HUES6 (cell line): ENCODE data around the gene EHMT1.

Source experiments
- H3K27ac ChIP-seq: 2 replicates; pipeline ENCODE4 v1.7.0; 2013; ENCODE audit warnings: low read depth, mild to moderate bottlenecking, low read length, inconsistent platforms
- H3K27me3 ChIP-seq: 2 replicates; pipeline ENCODE4 v1.6.1; 2013; ENCODE audit warnings: low read length; ENCODE audit not compliant: control insufficient read depth, insufficient read depth
- H3K36me3 ChIP-seq: 2 replicates; pipeline ENCODE4 v1.6.1; 2013; ENCODE audit warnings: low read length; ENCODE audit not compliant: control insufficient read depth, insufficient read depth
- H3K4me1 ChIP-seq: 2 replicates; pipeline ENCODE4 v1.6.1; 2013; ENCODE audit warnings: low read length; ENCODE audit not compliant: control insufficient read depth, insufficient read depth
- H3K4me3 ChIP-seq: 2 replicates; pipeline ENCODE4 v1.5.1; 2013; ENCODE audit warnings: low read depth, low read length
- H3K9ac ChIP-seq: one replicate; pipeline ENCODE4 v1.6.1; 2013; ENCODE audit warnings: mild to moderate bottlenecking, low read length
- H3K9me3 ChIP-seq: 2 replicates; pipeline ENCODE4 v1.6.1; 2013; ENCODE audit warnings: low read depth, low read length; ENCODE audit not compliant: control insufficient read depth, insufficient read depth

EHMT1 gene

DNA sequence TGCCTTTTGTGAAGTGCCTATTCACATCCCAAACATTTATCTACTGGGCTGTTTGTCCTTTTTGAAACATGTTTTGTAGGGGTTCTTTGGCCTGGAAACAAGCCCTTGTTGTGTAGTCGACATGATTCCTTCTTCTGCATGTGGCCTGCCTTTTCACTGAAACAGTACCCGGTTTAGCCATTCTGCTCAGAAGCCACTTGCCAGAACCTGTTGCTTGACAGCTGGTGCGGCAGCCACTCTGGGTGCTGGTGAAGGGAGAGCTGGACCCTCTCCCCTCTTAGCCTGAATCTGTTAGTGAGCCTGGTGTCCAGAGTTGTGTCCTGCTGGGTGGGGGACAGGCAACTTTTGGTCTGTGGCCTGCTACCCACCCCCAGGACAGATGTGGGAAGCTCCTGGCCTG lies 129.9 kb downstream of the EHMT1 start:
- Histone ChIP-seq H3K36me3 (peaks cover 69% of the 10 kb centered on the region), H3K9ac (no peak overlapping the region), H3K4me3 (no peak overlapping the region), H3K27me3 (no peaks in the 10 kb centered on the region), H3K9me3 (no peaks in the 10 kb centered on the region), H3K4me1 (peaks cover 9% of the 10 kb centered on the region), H3K27ac (no peak overlapping the region)

DNA sequence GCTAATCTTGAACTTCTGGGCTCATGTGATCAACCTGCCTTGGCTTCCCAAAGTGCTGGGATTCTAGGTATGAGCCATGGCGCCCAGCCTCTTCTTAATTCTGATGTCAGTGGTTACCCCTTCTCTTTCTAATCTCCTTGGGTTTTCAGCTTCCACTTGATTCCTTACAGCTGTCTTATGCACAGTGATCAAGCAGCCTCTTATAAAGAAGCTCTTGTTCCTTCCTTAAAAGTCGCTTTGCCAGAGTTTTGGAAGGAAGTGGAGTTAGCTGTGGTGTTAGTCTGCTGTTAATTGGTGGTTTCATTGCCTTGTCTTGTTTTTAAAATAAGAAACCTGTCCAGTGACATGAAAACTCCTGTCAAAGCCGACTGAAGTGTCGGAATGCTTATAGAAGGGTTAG lies 130.7 kb downstream of the EHMT1 start:
- Histone ChIP-seq H3K9ac (no peak overlapping the region), H3K27me3 (no peaks in the 10 kb centered on the region), H3K36me3 (peaks cover 69% of the 10 kb centered on the region), H3K4me1 (peaks cover 9% of the 10 kb centered on the region), H3K4me3 (no peak overlapping the region), H3K9me3 (no peaks in the 10 kb centered on the region), H3K27ac (no peak overlapping the region)

DNA sequence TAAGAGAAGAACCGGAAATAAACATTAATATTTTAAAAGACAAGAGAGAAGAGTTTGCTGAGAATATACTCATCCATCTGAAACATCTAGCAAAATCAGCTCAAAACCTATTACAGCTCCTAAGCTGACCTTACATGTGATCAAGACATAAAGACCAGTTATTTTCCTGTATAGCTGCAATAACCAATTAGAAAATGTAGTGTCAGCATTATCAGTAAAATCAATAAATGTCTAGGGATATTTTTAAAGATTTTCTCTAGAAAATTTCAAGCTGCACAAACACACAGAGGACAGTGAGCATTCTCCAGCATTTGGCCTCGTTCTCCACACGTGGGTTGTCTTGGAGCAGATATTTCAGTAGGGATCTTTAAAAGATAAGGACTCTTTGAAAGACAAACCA lies 131.2 kb downstream of the EHMT1 start:
- peaks cover 69% of the 10 kb centered on the region for H3K36me3 ChIP-seq
- peaks cover 9% of the 10 kb centered on the region for H3K4me1 ChIP-seq
- no peak overlapping the region for H3K27ac ChIP-seq
- H3K9me3 ChIP-seq, result no peaks in the 10 kb centered on the region
- H3K4me3 ChIP-seq, result no peak overlapping the region
- H3K27me3 ChIP-seq, result no peaks in the 10 kb centered on the region
- H3K9ac ChIP-seq, result no peak overlapping the region

DNA sequence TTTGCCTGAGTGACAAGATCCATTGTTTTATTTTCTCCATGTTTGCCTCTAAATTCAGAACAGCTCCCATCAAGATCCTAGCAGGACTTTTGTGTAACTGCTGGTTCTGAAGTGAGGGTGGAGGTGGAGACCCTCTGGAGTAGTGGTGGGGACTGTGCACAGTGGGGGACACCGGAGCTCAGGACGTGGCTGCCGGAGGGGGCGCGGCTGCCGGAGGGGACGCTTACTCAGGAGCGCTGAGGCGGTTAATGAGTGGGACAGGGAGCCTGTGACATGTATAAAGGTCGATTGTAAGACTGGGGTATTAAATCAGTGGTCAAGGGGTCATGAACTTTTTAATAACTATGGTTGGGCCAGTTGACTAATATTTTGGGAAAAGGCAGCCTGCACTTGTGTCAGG lies 131.8 kb downstream of the EHMT1 start:
- no peak overlapping the region for H3K4me3 ChIP-seq
- H3K4me1 ChIP-seq, result peaks cover 7% of the 10 kb centered on the region
- no peak overlapping the region for H3K27ac ChIP-seq
- H3K9ac ChIP-seq, result no peak overlapping the region
- H3K9me3 ChIP-seq, result 0 out of 2 replicates have a peak, but pooled peaks cover 4% of the 10 kb centered on the region
- no peaks in the 10 kb centered on the region for H3K27me3 ChIP-seq
- peaks cover 71% of the 10 kb centered on the region for H3K36me3 ChIP-seq

DNA sequence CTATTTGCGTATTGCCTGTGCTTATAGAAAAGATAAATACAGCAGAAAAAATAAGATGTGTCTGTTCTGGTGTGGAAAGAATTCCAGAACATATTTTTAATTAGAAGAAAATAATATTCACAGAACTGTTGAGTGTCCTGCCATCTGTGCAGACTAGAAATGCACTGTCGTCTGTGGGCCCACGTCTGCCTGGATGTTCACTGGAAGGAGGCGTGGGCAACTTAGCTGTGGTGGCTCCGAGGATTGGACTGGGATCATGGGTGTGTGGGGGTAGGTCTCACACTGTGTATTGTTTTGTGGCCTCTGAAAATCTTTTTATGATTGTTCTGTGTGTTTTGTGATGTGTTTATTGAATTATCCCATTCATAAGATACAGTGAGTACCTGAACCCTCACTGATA lies 132.8 kb downstream of the EHMT1 start:
- Histone ChIP-seq H3K4me1 (no peaks in the 10 kb centered on the region), H3K9ac (no peak overlapping the region), H3K36me3 (peaks cover 69% of the 10 kb centered on the region), H3K4me3 (no peak overlapping the region), H3K9me3 (0 out of 2 replicates have a peak, but pooled peaks cover 4% of the 10 kb centered on the region), H3K27me3 (no peaks in the 10 kb centered on the region), H3K27ac (no peak overlapping the region)

DNA sequence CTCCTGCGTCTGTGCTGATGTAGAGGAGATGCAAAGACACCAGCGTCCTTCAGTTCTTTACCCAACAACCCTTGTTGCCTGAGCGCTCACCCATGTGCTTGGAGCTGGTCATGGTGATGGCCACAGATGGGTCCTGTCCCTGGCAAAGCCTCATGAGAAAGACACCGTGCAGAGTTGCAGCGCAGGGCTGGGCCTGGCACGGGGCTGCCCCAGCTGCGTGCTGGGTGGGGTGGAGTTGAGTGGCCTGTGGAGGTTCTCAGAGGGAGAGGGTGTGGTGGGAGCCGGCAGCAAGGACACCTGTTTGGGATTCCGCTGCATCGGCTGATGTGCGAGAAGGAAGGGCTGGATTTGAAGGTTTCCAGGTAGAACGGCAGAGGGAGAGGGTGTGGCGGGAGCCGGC lies 133.6 kb downstream of the EHMT1 start:
- Histone ChIP-seq H3K4me3 (no peak overlapping the region), H3K27me3 (no peaks in the 10 kb centered on the region), H3K36me3 (peaks cover 71% of the 10 kb centered on the region), H3K4me1 (no peaks in the 10 kb centered on the region), H3K27ac (no peak overlapping the region), H3K9me3 (0 out of 2 replicates have a peak, but pooled peaks cover 4% of the 10 kb centered on the region), H3K9ac (no peak overlapping the region)

DNA sequence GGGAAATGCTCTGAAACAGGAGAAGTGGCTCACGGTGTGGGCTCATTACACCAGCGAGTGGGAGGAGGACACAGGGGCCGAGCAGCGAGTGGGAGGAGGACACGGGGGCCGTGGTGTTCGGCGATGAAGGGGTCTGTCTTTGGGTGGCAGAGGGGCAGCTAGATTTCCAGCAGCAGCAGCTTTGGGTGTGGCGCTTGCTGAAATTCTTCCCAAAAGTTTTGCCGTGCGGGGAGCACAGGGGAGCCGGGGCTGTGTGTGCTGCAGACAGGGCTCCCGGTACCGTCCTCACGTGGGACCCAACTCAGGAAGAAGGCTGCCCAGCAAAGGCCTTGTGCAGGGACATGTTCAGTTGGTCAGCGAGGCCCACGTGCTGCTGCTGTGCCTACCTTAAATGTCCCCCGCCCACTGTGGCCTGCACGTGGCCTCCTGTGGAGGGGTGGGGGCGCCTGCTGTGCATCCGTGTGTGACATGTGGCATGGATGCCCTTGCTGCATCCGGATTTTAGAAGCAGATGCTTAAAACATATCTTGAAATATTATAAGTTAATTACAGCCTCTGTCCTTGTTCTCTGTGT lies 134.5 kb downstream of the EHMT1 start:
- Histone ChIP-seq H3K4me1 (0 out of 2 replicates have a peak, but pooled peaks cover 2% of the 10 kb centered on the region), H3K9ac (no peak overlapping the region), H3K27ac (no peak overlapping the region), H3K9me3 (0 out of 2 replicates have a peak, but pooled peaks cover 4% of the 10 kb centered on the region), H3K36me3 (peaks cover 72% of the 10 kb centered on the region), H3K4me3 (no peak overlapping the region), H3K27me3 (no peaks in the 10 kb centered on the region)

DNA sequence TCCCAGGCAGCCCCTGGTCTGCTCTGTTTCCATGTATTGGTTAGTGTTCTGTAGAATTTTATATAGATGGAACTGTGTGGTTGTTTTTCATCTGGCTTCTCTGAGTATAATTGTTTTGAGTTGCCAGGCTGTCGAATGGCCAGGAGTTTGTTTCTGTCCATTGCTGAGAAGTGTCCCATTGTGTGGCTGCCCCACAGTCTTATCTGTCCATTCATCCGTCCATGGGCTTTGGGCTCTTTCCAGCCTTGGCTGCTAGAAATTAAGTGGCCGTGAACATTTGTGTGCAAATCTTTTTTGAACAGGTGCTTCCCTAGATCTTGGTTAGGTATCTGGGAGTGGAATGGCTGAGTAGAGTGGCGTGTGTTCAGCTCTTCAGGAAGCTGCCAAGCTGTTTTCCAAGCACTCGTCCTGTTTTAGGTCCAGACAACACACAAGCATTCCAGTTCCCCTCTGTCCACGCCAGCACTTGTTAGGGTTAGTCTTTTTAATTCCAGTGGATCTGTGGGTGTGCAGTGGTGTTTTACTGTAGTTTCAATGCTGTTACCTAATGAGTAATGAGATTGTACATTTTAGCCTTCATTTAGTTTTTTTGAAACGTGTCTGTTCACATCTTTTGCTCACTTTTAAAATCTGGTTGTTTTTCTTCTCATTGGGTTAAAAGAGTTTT lies 136.6 kb downstream of the EHMT1 start:
- peaks cover 81% of the 10 kb centered on the region for H3K36me3 ChIP-seq
- H3K9me3 ChIP-seq, result 0 out of 2 replicates have a peak, but pooled peaks cover 4% of the 10 kb centered on the region
- H3K9ac ChIP-seq, result no peak overlapping the region
- H3K27me3 ChIP-seq, result no peaks in the 10 kb centered on the region
- H3K4me3 ChIP-seq, result no peak overlapping the region
- no peak overlapping the region for H3K27ac ChIP-seq
- H3K4me1 ChIP-seq, result 0 out of 2 replicates have a peak, but pooled peaks cover 2% of the 10 kb centered on the region

DNA sequence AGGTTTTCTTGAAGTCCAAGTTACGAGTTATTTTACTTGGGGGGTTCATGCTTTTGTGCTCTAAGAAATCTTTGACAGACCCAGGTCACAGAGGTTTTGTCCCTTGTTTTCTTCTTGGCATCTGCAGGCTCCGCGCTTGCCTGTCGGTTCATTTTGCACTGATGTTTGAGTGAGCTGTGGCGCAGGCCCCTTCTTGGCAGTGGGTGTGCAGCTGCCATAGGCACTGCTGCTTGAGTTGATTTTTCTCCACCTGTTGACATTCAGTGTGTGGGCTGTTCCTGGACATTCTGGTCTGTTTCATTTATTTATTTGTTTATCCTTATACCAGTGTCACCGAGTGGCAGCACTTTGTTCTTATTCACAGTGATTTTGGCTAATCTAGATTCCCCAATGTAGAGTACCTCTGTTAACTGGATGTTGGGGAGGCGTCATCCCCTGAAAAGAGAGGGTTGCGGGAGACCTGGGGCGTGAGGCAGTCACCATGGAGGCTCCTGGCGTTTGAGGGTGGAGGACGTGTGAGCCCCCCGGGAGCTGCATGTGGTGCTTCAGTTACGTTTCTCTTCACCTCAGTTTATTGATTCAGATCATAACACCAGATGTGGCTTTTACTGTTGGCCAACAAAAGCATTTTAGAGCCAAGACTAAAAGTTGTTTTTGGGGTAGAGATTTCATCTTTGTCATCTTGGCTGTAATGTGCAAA lies 137.4 kb downstream of the EHMT1 start:
- H3K27me3 ChIP-seq, result no peaks in the 10 kb centered on the region
- 0 out of 2 replicates have a peak, but pooled peaks cover 2% of the 10 kb centered on the region for H3K4me1 ChIP-seq
- H3K27ac ChIP-seq, result no peak overlapping the region
- H3K9me3 ChIP-seq, result 0 out of 2 replicates have a peak, but pooled peaks cover 4% of the 10 kb centered on the region
- peaks cover 83% of the 10 kb centered on the region for H3K36me3 ChIP-seq
- H3K4me3 ChIP-seq, result no peak overlapping the region
- H3K9ac ChIP-seq, result no peak overlapping the region

DNA sequence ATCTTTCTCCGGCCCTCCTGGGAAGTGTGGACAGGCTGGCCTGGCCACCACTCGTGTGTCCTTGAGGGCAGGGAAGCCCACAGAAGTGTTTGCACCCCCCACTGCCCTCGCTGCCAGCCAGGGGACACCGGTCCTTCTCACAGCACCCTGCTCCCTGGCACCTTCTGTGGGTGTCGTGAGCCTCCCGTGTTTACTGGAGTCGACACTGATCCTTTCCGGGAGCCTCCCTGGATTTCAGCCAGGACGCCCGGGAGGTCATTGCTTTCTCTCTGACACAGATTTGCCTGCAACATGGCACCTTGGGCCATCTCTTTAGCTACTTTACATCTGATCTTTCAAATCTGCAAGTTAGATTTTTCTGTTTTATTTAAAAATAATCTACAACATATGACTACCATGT lies 138.3 kb downstream of the EHMT1 start:
- H3K27ac ChIP-seq, result no peak overlapping the region
- H3K4me3 ChIP-seq, result no peak overlapping the region
- H3K9me3 ChIP-seq, result 0 out of 2 replicates have a peak, but pooled peaks cover 4% of the 10 kb centered on the region
- no peaks in the 10 kb centered on the region for H3K27me3 ChIP-seq
- H3K4me1 ChIP-seq, result 0 out of 2 replicates have a peak, but pooled peaks cover 2% of the 10 kb centered on the region
- peaks cover 81% of the 10 kb centered on the region for H3K36me3 ChIP-seq
- no peak overlapping the region for H3K9ac ChIP-seq

DNA sequence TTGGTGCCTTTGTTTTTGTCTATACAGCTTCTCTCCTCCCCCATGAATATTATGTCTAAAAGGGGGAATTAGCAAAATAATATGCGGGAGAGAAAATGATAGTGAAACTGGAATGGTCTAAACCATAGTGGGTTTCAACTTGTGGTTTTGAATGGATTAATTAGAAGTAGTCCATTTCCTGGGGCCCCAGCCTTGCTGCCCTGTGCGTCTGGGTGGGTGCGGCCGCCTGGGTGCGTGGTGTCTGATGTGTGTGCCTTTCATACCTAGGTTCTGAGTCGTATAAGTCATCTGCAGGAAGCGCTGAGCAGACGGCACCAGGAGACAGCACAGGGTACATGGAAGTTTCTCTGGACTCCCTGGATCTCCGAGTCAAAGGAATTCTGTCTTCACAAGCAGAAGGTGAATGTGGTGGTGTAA lies 138.8 kb downstream of the EHMT1 start:
- no peak overlapping the region for H3K27ac ChIP-seq
- no peak overlapping the region for H3K4me3 ChIP-seq
- H3K36me3 ChIP-seq, result peaks cover 81% of the 10 kb centered on the region

More for the DNA sequence above, 138.8 kb downstream of the EHMT1 start:
- Histone ChIP-seq H3K9ac (no peak overlapping the region), H3K4me1 (0 out of 2 replicates have a peak, but pooled peaks cover 2% of the 10 kb centered on the region), H3K27me3 (no peaks in the 10 kb centered on the region), H3K9me3 (0 out of 2 replicates have a peak, but pooled peaks cover 4% of the 10 kb centered on the region)
